Measurements from ENCODE around the gene RNF14. TPM values are rescaled to one million over a fixed set of nuclear protein-coding genes. Genes with fewer than 3 reads are reported as not detected.

The RNF14 gene
- 38.2 TPM for total RNA-seq (2013)
- 10 to 100 TPM in 2 of 3 donors, 1 to 10 TPM in 1; 9.7 to 52.8 (median 31.2) TPM for polyA plus RNA-seq
- polyA minus RNA-seq, result 10.1 and 14.2 TPM in 2 replicates
- 19.2 to 42.7 (median 27.9) reads per million in 11 experiments for total RNA-seq

DNA sequence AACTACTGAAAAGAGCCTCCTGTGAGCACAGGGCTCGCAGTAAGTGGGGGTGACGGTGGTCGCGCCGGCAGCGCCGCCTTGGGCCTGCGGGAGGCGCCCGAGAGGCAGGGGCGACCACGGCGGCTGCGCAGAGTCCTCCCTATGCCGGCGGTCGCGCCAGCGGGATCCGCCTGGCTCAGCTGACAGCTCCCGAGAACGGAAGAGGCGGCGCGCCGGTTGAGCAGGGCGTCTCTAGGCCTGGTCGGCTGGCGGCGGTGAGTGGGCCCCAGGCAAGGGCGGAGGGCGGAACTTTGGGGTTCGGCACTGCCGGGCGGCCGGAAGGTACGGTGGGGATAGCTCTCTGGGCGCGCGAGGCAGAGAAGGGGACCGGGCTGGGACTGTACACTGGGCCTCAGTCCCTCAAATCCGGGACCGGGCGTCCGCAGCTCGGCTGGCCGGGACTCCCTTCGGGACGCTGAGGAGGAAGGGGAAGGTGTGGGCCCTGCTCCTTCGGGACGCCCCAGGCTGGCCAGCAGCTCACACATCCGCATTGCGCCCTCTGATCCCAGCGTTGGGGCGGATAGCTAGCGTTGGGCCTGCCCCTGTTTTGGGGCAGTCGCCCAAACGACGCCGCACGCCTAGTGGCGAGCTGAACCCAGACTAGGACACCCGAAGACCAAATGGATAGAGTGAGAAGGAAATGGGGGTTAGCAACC lies at the start of gene RNF14:
Gene RNF14, plus strand, starts transcription at position 192 of the 695 bp plus-strand sequence. CDS start 4,484 bp downstream, outside the sequence.
- Histone ChIP-seq H3K4me2 (replicated peaks; ENCODE audit: extremely low read depth, low read length, poor library complexity, severe bottlenecking) (peak within 1 kb of the TSS; percentile 88), H3K4me1 (ENCODE audit: control insufficient read depth in 1 of 2, insufficient read depth in 2 of 2, low read length in 2 of 2) (peaks cover 22 to 26% of the 10 kb centered on the region in 2 donors), H2AFZ (ENCODE audit: insufficient read depth, low read depth, low read length, poor library complexity, severe bottlenecking) (peak within 1 kb of the TSS; percentile 96), H3K27me3 (ENCODE audit: control insufficient read depth in 2 of 2, insufficient read depth in 2 of 2, low read length in 2 of 2) (no peaks in the 10 kb centered on the region), H3K36me3 (replicated peaks in 1 of 2; ENCODE audit: control insufficient read depth in 1 of 2, insufficient read depth in 2 of 2, low read length in 2 of 2) (peaks cover 13 to 16% of the 10 kb centered on the region in 2 donors), H4K20me1 (ENCODE audit: insufficient read depth, low read length) (no peaks in the 10 kb centered on the region), H3K4me3 (replicated peaks in 1 of 3; ENCODE audit: low read depth in 2 of 3, low read length in 3 of 3) (peak within 1 kb of the TSS; percentile 45 to 93 (median 90)), H3K9me3 (replicated peaks in 1 of 2; ENCODE audit: control insufficient read depth in 1 of 2, insufficient read depth in 1 of 2, low read length in 2 of 2) (no peaks in the 10 kb centered on the region), H3K27ac (ENCODE audit: low read depth in 1 of 2, low read length in 2 of 2) (peak within 1 kb of the TSS; percentile 97 to 100), H3K9ac (ENCODE audit: insufficient read depth, low read length, poor library complexity, severe bottlenecking) (peak within 1 kb of the TSS; percentile 94), H3K79me2 (ENCODE audit: insufficient read depth, low read length) (peaks cover 34% of the 10 kb centered on the region)
- Mint-ChIP-seq H3K27me3 (ENCODE audit: low read depth in 3 of 3) (peaks cover 0 to 2% (median 2%) of the 10 kb centered on the region in 3 donors), H3K27ac (peak within 1 kb of the TSS; percentile 96 to 98 (median 97)), H3K4me1 (peaks cover 21% of the 10 kb centered on the region), H3K4me3 (peak within 1 kb of the TSS; percentile 85 to 93), H3K9me3 (no peaks in the 10 kb centered on the region), H3K36me3 (peaks cover 15 to 28% of the 10 kb centered on the region in 2 donors)
- DNase-seq, result peak; percentile 89 to 94 (median 94)
- intact Hi-C loops (cut with micrococcal nuclease), result loop anchor here in 1 of 2 donors (2.0 kb wide), 1 partner anchor 44 kb away; no protein-coding TSS in a partner anchor
- peak; percentile 100 for TF ChIP-seq CTCF (IDR thresholded peaks at IDR 0.05)
- WGBS (ENCODE audit: insufficient coverage), result under 1% methylated on average over 61 of the region's 63 CpGs

- DNase-seq, result no peak
- no peaks in the 10 kb centered on the region for H3K9me3 Mint-ChIP-seq
- Histone ChIP-seq H3K27me3 (ENCODE audit: control insufficient read depth in 2 of 2, insufficient read depth in 2 of 2, low read length in 2 of 2) (peaks cover 0 to 4% of the 10 kb centered on the region in 2 donors), H2AFZ (ENCODE audit: insufficient read depth, low read depth, low read length, poor library complexity, severe bottlenecking) (no peak overlapping the region), H3K27ac (ENCODE audit: low read depth in 1 of 2, low read length in 2 of 2) (no peak overlapping the region), H3K79me2 (ENCODE audit: insufficient read depth, low read length) (peaks cover 5% of the 10 kb centered on the region), H4K20me1 (ENCODE audit: insufficient read depth, low read length) (peaks cover 5% of the 10 kb centered on the region), H3K4me2 (replicated peaks; ENCODE audit: extremely low read depth, low read length, poor library complexity, severe bottlenecking) (no peak overlapping the region), H3K9ac (ENCODE audit: insufficient read depth, low read length, poor library complexity, severe bottlenecking) (no peak overlapping the region), H3K9me3 (replicated peaks in 1 of 2; ENCODE audit: control insufficient read depth in 1 of 2, insufficient read depth in 1 of 2, low read length in 2 of 2) (no peaks in the 10 kb centered on the region), H3K4me1 (ENCODE audit: control insufficient read depth in 1 of 2, insufficient read depth in 2 of 2, low read length in 2 of 2) (peaks cover 17 to 20% of the 10 kb centered on the region in 2 donors), H3K4me3 (replicated peaks in 1 of 3; ENCODE audit: low read depth in 2 of 3, low read length in 3 of 3) (no peak overlapping the region), H3K36me3 (replicated peaks in 1 of 2; ENCODE audit: control insufficient read depth in 1 of 2, insufficient read depth in 2 of 2, low read length in 2 of 2) (no peaks in the 10 kb centered on the region)
- peak overlapping the region in 1 of 7 donors; percentile 69 for H3K27ac Mint-ChIP-seq
- peaks cover 22% of the 10 kb centered on the region for H3K4me1 Mint-ChIP-seq
- no peak for TF ChIP-seq CTCF (IDR thresholded peaks at IDR 0.05)
- H3K4me3 Mint-ChIP-seq, result no peak overlapping the region
- H3K27me3 Mint-ChIP-seq (ENCODE audit: low read depth in 3 of 3), result peaks cover 0 to 8% (median 0%) of the 10 kb centered on the region in 3 donors
- peaks cover 3 to 5% of the 10 kb centered on the region in 2 donors for H3K36me3 Mint-ChIP-seq
- WGBS (ENCODE audit: insufficient coverage), result 96% methylated on average over 7 of the region's 8 CpGs
- intact Hi-C loops (cut with micrococcal nuclease), result loop anchor here in 1 of 2 donors (5.0 kb wide), 1 partner anchor 38 kb away; the partner anchor contains the start of gene PCDH12
Measured at GRCh38 chr5:141919218-141920119, 49.4 kb upstream of the RNF14 start.

Measured in CD14-positive monocyte (primary cell).